Osteocyte (in vitro differentiated cells): ENCODE data around the gene GABRB3. TPM values are rescaled to one million over a fixed set of nuclear protein-coding genes. Genes with fewer than 3 reads are reported as not detected.

ENCODE experiments used
- DNase-seq: peaks from one replicate; pipeline ENCODE4 v3.0.0; 2021; ENCODE audit warnings: mixed read lengths; ENCODE audit not compliant: unreplicated experiment; ENCODE audit errors: extremely low spot score
- H3K27ac Mint-ChIP-seq: one replicate; pipeline ENCODE4 v1.8.0; 2021; ENCODE audit warnings: mild to moderate bottlenecking, mixed read lengths; ENCODE audit not compliant: unreplicated experiment
- H3K27me3 Mint-ChIP-seq: one replicate; pipeline ENCODE4 v1.8.0; 2021; ENCODE audit warnings: mixed read lengths; ENCODE audit not compliant: unreplicated experiment
- H3K36me3 Mint-ChIP-seq: one replicate; pipeline ENCODE4 v1.8.0; 2021; ENCODE audit warnings: mixed read lengths; ENCODE audit not compliant: unreplicated experiment
- H3K4me1 Mint-ChIP-seq: one replicate; pipeline ENCODE4 v1.8.0; 2021; ENCODE audit warnings: mixed read lengths; ENCODE audit not compliant: unreplicated experiment
- H3K4me3 Mint-ChIP-seq: one replicate; pipeline ENCODE4 v1.8.0; 2021; ENCODE audit warnings: mild to moderate bottlenecking, moderate library complexity, mixed read lengths; ENCODE audit not compliant: unreplicated experiment
- H3K9me3 Mint-ChIP-seq: one replicate; pipeline ENCODE4 v1.8.0; 2021; ENCODE audit warnings: mixed read lengths; ENCODE audit not compliant: unreplicated experiment
- total RNA-seq: library from RNA; stranded (reverse); gene quantifications from 2 replicates; pipeline ENCODE4 v1.2.1, GENCODE V29; 2021
- TF ChIP-seq, protein P1 (sequence below): fragments of 200-600 bp; sonication (generic); IDR thresholded peaks from 2 replicates; pipeline ENCODE4 v1.5.0; 2021; ENCODE audit warnings: antibody characterized with exemption, mild to moderate bottlenecking, moderate library complexity

The GABRB3 gene
- total RNA-seq, 1 donor from 2014 or later: 7.4 TPM

DNA sequence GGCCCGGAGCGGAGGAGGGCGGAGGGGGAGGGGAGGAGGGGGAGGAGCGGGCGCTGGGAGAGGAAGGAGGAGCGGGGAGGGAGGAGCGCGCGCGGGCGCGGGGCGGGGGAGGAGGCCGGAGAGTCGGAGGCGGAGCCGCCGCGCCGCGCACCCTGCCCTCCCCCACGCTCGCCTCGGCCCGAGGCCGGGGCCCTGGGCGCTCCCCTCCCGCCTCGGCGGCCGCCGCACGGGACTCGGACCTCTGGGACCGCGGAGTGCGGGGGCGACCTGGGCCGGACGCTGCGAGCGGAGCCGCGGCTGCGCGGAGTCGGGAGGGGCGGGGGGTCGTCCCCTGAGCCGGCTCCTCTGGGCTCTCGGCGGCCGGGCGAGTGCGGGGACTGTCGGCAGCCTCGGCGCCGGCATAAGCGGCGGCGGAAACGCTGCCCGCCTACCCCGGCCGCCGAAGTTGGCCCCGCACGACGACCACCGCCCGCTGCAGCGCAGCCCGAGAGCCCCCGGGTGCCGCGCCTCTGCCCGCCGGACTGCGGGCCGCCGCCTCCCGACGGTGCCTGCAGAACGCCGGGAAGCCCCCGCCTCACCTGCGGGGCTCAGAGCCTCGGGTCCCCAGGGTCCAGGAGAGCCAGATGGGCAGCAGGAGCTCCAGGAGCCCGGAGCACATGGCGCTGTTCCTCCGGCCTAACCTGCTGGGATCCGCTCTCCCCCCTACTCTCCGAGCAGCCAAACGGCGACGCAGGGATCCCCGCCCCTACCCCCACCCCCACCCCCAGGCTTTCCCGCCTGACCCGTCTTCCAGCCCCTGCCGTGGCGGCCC lies 406 bp upstream of the GABRB3 start:
- TF ChIP-seq, protein P1, sequence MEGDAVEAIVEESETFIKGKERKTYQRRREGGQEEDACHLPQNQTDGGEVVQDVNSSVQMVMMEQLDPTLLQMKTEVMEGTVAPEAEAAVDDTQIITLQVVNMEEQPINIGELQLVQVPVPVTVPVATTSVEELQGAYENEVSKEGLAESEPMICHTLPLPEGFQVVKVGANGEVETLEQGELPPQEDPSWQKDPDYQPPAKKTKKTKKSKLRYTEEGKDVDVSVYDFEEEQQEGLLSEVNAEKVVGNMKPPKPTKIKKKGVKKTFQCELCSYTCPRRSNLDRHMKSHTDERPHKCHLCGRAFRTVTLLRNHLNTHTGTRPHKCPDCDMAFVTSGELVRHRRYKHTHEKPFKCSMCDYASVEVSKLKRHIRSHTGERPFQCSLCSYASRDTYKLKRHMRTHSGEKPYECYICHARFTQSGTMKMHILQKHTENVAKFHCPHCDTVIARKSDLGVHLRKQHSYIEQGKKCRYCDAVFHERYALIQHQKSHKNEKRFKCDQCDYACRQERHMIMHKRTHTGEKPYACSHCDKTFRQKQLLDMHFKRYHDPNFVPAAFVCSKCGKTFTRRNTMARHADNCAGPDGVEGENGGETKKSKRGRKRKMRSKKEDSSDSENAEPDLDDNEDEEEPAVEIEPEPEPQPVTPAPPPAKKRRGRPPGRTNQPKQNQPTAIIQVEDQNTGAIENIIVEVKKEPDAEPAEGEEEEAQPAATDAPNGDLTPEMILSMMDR: no peak
- Mint-ChIP-seq H3K27ac (no peak overlapping the region), H3K27me3 (peaks cover 52% of the 10 kb centered on the region), H3K36me3 (no peaks in the 10 kb centered on the region), H3K9me3 (no peaks in the 10 kb centered on the region), H3K4me1 (peaks cover 8% of the 10 kb centered on the region), H3K4me3 (peak overlapping the region; percentile 72)
- no peak for DNase-seq

DNA sequence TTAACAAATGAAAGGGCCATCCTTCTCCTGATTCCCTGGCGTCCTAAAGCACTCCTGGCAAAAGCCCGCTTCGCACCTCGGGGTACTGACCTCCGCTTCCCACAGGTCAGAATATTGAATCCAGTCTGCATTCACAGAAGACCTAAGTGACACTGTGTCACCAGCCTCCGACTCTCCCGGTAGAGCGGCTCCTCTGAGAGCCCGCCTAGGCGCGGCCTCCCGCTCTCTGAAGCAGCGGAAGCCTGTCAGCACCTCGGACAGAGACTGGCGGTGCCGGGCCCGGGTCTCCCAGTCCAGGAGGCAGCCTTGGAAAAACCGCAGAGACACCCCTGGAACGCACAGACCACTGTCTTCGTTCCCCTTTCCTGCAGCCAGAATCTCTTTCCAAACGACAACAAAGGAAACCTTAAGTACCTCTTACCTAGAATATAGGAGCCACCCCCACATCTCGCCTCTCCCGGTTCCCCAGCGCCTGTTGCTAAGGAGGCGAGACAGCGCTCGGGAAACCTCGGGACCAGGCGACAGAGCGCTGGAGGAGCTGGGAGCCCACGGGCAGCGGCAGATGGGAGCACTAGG lies 1.2 kb downstream of the GABRB3 start:
- H3K27me3 Mint-ChIP-seq: peaks cover 52% of the 10 kb centered on the region

GRCh38 chr15:26771168-26771567 lies 1.7 kb downstream of the GABRB3 start:
- Mint-ChIP-seq H3K9me3 (no peaks in the 10 kb centered on the region), H3K27me3 (peaks cover 52% of the 10 kb centered on the region), H3K4me1 (peaks cover 8% of the 10 kb centered on the region), H3K4me3 (no peak overlapping the region), H3K27ac (no peak overlapping the region), H3K36me3 (no peaks in the 10 kb centered on the region)
- TF ChIP-seq, protein P1: no peak
- no peak for DNase-seq

More for the DNA sequence above, 1.2 kb downstream of the GABRB3 start:
- no peak for DNase-seq
- TF ChIP-seq, protein P1: no peak
- no peaks in the 10 kb centered on the region for H3K36me3 Mint-ChIP-seq
- H3K4me3 Mint-ChIP-seq: peak overlapping the region; percentile 68
- no peak overlapping the region for H3K27ac Mint-ChIP-seq
- H3K9me3 Mint-ChIP-seq: no peaks in the 10 kb centered on the region
- peaks cover 8% of the 10 kb centered on the region for H3K4me1 Mint-ChIP-seq

DNA sequence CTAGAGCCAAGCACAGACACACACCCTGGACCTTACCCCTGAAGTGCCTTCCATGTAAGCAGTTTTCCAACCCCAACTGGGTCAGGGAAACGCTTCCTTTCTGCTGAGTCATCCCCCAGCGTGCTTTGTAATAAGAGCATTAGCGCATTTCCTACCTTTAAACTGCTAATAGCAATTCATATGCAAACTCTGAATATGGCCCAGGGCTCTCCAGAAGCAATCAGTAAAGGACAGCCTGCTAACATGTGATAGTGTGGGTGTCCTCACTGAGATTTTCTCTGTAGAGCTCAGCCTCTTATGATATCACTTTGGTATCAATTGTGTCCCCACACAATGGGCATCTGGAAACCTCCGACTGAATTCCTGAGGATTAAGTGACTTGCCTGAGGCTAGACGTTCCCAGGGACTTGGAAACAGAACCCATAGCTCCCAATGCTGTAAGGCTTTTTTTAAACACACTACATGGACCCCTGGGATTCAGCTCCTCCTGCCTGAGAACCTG lies 5.6 kb downstream of the GABRB3 start:
- H3K9me3 Mint-ChIP-seq: no peaks in the 10 kb centered on the region
- TF ChIP-seq, protein P1: no peak
- no peak for DNase-seq
- H3K27me3 Mint-ChIP-seq: peaks cover 28% of the 10 kb centered on the region
- no peaks in the 10 kb centered on the region for H3K36me3 Mint-ChIP-seq
- peaks cover 6% of the 10 kb centered on the region for H3K4me1 Mint-ChIP-seq
- no peak overlapping the region for H3K27ac Mint-ChIP-seq
- H3K4me3 Mint-ChIP-seq: no peak overlapping the region

- no peak overlapping the region for H3K4me3 Mint-ChIP-seq
- H3K36me3 Mint-ChIP-seq: no peaks in the 10 kb centered on the region
- no peak for DNase-seq
- TF ChIP-seq, protein P1: no peak
- no peaks in the 10 kb centered on the region for H3K9me3 Mint-ChIP-seq
- H3K27ac Mint-ChIP-seq: no peak overlapping the region
- no peaks in the 10 kb centered on the region for H3K4me1 Mint-ChIP-seq
- H3K27me3 Mint-ChIP-seq: peaks cover 20% of the 10 kb centered on the region
These were observed 6.6 kb downstream of the GABRB3 start for GRCh38 chr15:26766262-26766661.
